Prostate gland (tissue), 2 donors: ENCODE results near the gene RHBDD2. TPM values are rescaled to one million over a fixed set of nuclear protein-coding genes. Genes with fewer than 3 reads are reported as not detected.
"Not testable (repeated sequence)": the region's sequence is repeated elsewhere in the genome, so short reads cannot be mapped to it uniquely, and the experiment has no call there.

Source experiments
- DNase-seq: peaks from one replicate; pipeline ENCODE4 v3.0.0-alpha.2; 2019; ENCODE audit warnings: low spot score
- H3K27ac ChIP-seq, 2 donors: fragments of 200-600 bp; sonication (generic); 2 replicates each; pipeline ENCODE4 v1.5.1; 2017 to 2019
- H3K27me3 ChIP-seq: fragments of 200-600 bp; sonication (generic); replicated peaks from 2 replicates; pipeline ENCODE4 v1.5.1; 2019; ENCODE audit not compliant: insufficient read depth
- H3K36me3 ChIP-seq, 2 donors: fragments of 200-600 bp; sonication (generic); 1 replicate in 1 of 2; 2 replicates in 1 of 2; pipeline versions ENCODE4 v1.5.1 to v1.8.1; 2017 to 2019
- H3K4me1 ChIP-seq: fragments of 200-600 bp; sonication (generic); replicated peaks from 2 replicates; pipeline ENCODE4 v1.5.1; 2019
- H3K4me3 ChIP-seq, 2 donors: fragments of 200-600 bp; sonication (generic); 2 replicates each; pipeline ENCODE4 v1.5.1; 2017 to 2019
- H3K9me3 ChIP-seq: fragments of 200-600 bp; sonication (generic); 2 replicates; pipeline ENCODE4 v1.5.1; 2017
- CTCF ChIP-seq, 4 experiments: fragments of 200-600 bp in 2 of 4; fragments of 450-650 bp in 2 of 4; sonication (generic) in 2 of 4; IDR thresholded peaks; 1 replicate in 3 of 4; 2 replicates in 1 of 4; pipeline ENCODE4 v1.5.1; 2016 to 2019; ENCODE audit warnings: antibody characterized with exemption in 4 of 4, mild to moderate bottlenecking in 2 of 4, moderate library complexity in 2 of 4
- POLR2A ChIP-seq: fragments of 450-650 bp; IDR thresholded peaks from one replicate; pipeline ENCODE4 v1.6.1; 2016; ENCODE audit warnings: antibody characterized with exemption, mild to moderate bottlenecking
- POLR2AphosphoS5 ChIP-seq: sonication (generic); formaldehyde crosslinking; IDR thresholded peaks from one replicate; pipeline ENCODE4 v1.6.1; 2017; ENCODE audit warnings: antibody characterized with exemption
- WGBS: methylation state at CpG from one replicate; pipeline ENCODE4 v1.1.5; 2018; 5-methylcytosine and 5-hydroxymethylcytosine counted together
- intact Hi-C: fragments of 100-400 bp; cut with DNase I; formaldehyde crosslinking; loops from one replicate; pipeline ENCODE4 v1.14.2; 2022
- total RNA-seq, 2 donors: library from RNA; depleted of rRNA; stranded (reverse); fragments of >200 nt; gene quantifications; one replicate each; pipeline ENCODE4 v1.1.0, GENCODE V29; 2016

RHBDD2 gene
- total RNA-seq, 2 donors from 2014 or later: 101 to 130 TPM

- Histone ChIP-seq H3K27me3 (no peaks in the 10 kb centered on the region), H3K27ac (no peak overlapping the region), H3K4me3 (no peak overlapping the region), H3K9me3 (no peaks in the 10 kb centered on the region), H3K36me3 (no peaks in the 10 kb centered on the region), H3K4me1 (no peaks in the 10 kb centered on the region)
- intact Hi-C loops: no loop called here
- no peak for TF ChIP-seq POLR2AphosphoS5
- TF ChIP-seq CTCF (IDR thresholded peaks at IDR 0.05): no peak
- TF ChIP-seq POLR2A: no peak
- no peak for DNase-seq
- 62% methylated on average over 4 of the region's 4 CpGs for WGBS
Observed at GRCh38 chr7:75861636-75862035, 17.2 kb upstream of the RHBDD2 start.

- DNase-seq, H3K4me1 ChIP-seq, H3K4me3 ChIP-seq, H3K9me3 ChIP-seq, H3K27ac ChIP-seq, intact Hi-C loops, H3K36me3 ChIP-seq, H3K27me3 ChIP-seq: not testable (repeated sequence)
- WGBS: 88% methylated on average over 4 of the region's 4 CpGs
Observed at GRCh38 chr7:75864251-75864650, 14.6 kb upstream of the RHBDD2 start.

GRCh38 chr7:75866114-75866488 lies 12.7 kb upstream of the RHBDD2 start:
- WGBS: 43% methylated on average over 5 of the region's 5 CpGs
- H3K4me1 ChIP-seq: no peaks in the 10 kb centered on the region
- no peaks in the 10 kb centered on the region for H3K9me3 ChIP-seq
- intact Hi-C loops: loop anchor here (1.0 kb wide), 1 partner anchor 154 kb away; no protein-coding TSS in a partner anchor
- no peak overlapping the region for H3K4me3 ChIP-seq
- no peak for DNase-seq
- no peaks in the 10 kb centered on the region for H3K36me3 ChIP-seq
- TF ChIP-seq CTCF (IDR thresholded peaks at IDR 0.05): no peak
- no peak for TF ChIP-seq POLR2A
- TF ChIP-seq POLR2AphosphoS5: no peak
- H3K27ac ChIP-seq: no peak overlapping the region
- no peaks in the 10 kb centered on the region for H3K27me3 ChIP-seq

GRCh38 chr7:75866489-75867389 lies 12.1 kb upstream of the RHBDD2 start:
- Histone ChIP-seq H3K36me3 (no peaks in the 10 kb centered on the region), H3K27me3 (no peaks in the 10 kb centered on the region), H3K27ac (no peak overlapping the region), H3K4me3 (no peak overlapping the region), H3K9me3 (no peaks in the 10 kb centered on the region), H3K4me1 (no peaks in the 10 kb centered on the region)
- DNase-seq: peak; percentile 55
- TF ChIP-seq CTCF (IDR thresholded peaks at IDR 0.05) (peak; percentile 62 to 94 (median 88)), POLR2A (no peak), POLR2AphosphoS5 (no peak)
- intact Hi-C loops: loop anchor here (1.0 kb wide), 1 partner anchor 154 kb away; no protein-coding TSS in a partner anchor
- 36% methylated on average over 17 of the region's 19 CpGs for WGBS

GRCh38 chr7:75867390-75867717 lies 11.5 kb upstream of the RHBDD2 start:
- DNase-seq: no peak
- intact Hi-C loops: no loop called here
- no peak for TF ChIP-seq POLR2AphosphoS5
- Histone ChIP-seq H3K36me3 (no peaks in the 10 kb centered on the region), H3K4me1 (no peaks in the 10 kb centered on the region), H3K27ac (no peak overlapping the region), H3K9me3 (no peaks in the 10 kb centered on the region), H3K4me3 (no peak overlapping the region), H3K27me3 (no peaks in the 10 kb centered on the region)
- WGBS: 78% methylated on average over 4 of the region's 4 CpGs

GRCh38 chr7:75868153-75868552 lies 10.7 kb upstream of the RHBDD2 start:
- TF ChIP-seq CTCF (IDR thresholded peaks at IDR 0.05): no peak
- no peak for TF ChIP-seq POLR2AphosphoS5
- TF ChIP-seq POLR2A: no peak
- 97% methylated on average over 2 of the region's 2 CpGs for WGBS
- no peaks in the 10 kb centered on the region for H3K9me3 ChIP-seq

More at GRCh38 chr7:75868153-75868552, 10.7 kb upstream of the RHBDD2 start:
- intact Hi-C loops: no loop called here
- H3K36me3 ChIP-seq: no peaks in the 10 kb centered on the region
- DNase-seq: no peak
- H3K4me3 ChIP-seq: no peak overlapping the region
- no peak overlapping the region for H3K27ac ChIP-seq
- H3K4me1 ChIP-seq: no peaks in the 10 kb centered on the region
- no peaks in the 10 kb centered on the region for H3K27me3 ChIP-seq
